NCI-H2196 (cell line): ENCODE data around the gene CCDC92B.

Experiments used
- DNase-seq: peaks from one replicate; lab custom pipeline; 2025; ENCODE audit not compliant: unreplicated experiment; lab: John Stamatoyannopoulos, UW

CCDC92B gene

DNA sequence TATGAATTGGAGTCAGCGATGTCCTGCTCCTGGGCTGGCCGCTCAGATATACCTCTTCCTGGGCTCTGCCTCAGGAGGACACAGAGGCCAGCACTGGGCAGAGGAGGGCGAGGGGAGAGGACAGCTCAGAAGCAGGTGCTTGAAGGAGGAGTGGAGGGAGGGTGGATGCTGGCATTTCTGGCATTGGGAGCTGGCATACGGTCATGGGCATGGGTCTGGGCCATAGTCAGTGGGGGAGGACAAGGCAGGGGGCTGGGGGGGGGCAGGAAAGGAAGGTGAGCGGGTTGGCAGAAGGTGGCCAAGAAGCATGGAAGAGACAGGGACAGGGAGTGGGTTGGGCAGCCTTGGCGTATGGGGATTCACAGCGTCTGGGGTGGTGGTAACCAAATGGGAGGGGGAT is 30.1 kb upstream of the CCDC92B start:
- no peak for DNase-seq

GRCh38 chr17:2778489-2778888 is 29.0 kb upstream of the CCDC92B start:
- DNase-seq: no peak

DNA sequence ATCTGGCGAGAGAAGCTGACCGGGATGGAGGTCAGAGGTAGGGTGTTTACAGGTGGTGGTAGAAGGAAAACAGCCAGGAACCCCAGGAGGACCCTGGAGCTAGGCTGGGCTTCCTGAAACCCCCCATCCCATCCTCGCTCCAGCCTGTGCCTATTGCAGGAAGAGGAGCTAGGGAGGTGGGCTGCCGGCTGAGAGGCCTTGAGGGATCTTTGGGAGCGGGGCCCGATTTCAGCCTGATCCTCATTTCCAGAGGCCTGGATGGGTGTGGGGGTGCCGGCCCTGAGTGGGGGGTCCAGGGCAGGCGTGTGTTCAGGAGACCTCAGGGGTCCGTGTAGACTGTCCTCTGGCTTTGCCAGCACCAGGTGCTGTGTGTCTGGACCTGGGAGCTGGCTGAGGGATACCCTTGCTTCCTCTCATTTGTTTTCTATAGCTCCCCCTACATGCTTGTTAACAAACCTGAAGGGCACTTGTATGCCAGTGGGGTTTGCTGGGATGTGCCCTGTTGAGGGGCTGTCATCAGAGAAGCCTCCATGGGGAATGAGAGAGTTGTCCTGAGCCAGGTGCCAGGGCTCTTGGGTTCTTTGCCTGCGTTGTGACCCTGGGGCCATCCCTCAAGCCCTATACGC is 27.9 kb upstream of the CCDC92B start:
- no peak for DNase-seq

DNA sequence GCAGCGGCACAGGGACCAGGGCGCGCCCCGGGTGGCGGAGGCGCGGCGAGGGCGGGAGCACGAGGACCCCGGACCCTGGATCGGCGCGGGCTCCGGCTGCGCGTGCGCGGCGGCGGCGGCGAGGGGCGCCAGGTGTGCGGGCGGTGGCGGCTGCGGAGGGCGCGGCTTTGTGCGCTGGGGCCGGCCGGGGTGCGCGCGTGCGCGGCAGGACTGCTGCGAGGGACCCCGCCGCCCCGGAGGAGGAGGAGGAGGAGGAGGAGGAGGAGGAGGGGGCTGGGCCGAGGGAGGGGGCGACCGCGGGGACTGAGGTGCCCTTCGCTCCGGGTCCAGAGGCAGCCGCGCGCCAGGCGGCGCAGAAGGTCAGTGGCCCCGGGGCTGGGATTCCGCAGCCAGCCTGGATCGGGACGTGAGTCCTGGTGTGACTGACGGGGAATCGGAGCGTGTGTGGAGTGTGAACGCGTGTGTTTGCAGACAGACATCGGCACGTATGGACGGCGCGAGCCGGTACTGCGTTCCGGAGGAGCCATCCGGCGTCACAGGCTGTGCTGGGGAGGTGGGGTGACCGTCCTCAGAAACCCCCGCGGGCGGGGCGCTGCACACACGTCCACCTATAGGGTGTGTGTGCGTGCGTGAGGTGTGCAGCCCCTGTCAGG is 27.3 kb upstream of the CCDC92B start:
- DNase-seq: peak; percentile 19

DNA sequence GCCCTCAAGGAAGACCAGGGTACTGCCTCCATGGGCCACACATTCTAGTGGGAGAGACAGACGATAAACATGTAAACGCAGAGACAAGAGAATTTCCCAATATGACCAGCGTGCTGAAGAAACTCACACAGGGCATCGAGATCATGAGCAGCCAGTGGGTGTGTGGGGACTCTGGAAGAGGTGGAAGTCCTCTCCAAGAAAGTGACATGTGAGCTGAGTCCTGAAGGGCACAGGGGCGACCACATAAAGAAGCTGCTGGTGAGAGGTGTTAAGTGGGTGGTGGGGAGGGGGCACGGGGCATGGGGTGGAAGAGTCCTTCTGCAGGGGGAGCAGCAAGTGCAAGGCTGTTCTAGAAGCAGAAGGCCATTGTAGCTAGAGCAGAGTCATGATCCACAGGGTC is 25.8 kb upstream of the CCDC92B start:
- DNase-seq: no peak

- no peak for DNase-seq
Observed at GRCh38 chr17:2770129-2770528, 20.7 kb upstream of the CCDC92B start.

- no peak for DNase-seq
Observed at GRCh38 chr17:2758870-2759269, 9.4 kb upstream of the CCDC92B start.

- DNase-seq: no peak
Observed at GRCh38 chr17:2755891-2756724, 6.7 kb upstream of the CCDC92B start.

DNA sequence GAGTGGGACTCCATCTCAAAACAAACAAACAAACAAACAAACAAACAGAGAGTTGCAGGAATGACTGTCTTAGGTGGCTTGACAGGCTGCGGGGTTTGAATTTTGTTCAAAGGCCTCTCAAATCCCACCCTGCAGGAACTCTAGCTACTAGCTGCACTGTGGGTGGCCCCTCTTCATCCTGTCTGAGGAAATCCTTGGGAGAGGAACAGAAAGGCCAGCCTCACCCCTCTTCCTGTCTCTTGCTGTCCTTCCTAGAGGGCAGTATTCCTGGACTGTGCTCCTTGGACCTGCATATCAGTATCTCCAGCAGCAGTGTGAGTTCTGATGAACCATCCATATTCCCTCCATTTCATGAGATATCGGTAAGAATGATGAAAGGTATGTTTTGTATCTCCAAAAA is 2.0 kb upstream of the CCDC92B start:
- DNase-seq: no peak

- DNase-seq: no peak
Observed at GRCh38 chr17:2750721-2751120, 1.3 kb upstream of the CCDC92B start.

GRCh38 chr17:2749784-2750181 is 331 bp upstream of the CCDC92B start:
- peak; percentile 56 for DNase-seq

- DNase-seq: no peak
Observed at GRCh38 chr17:2745317-2746037, 4.0 kb downstream of the CCDC92B start.

GRCh38 chr17:2737693-2738092 is 11.8 kb downstream of the CCDC92B start:
- DNase-seq: no peak

- DNase-seq: no peak
Observed at GRCh38 chr17:2736956-2737355, 12.5 kb downstream of the CCDC92B start.

- DNase-seq: no peak
Observed at GRCh38 chr17:2735896-2736295, 13.6 kb downstream of the CCDC92B start.

DNA sequence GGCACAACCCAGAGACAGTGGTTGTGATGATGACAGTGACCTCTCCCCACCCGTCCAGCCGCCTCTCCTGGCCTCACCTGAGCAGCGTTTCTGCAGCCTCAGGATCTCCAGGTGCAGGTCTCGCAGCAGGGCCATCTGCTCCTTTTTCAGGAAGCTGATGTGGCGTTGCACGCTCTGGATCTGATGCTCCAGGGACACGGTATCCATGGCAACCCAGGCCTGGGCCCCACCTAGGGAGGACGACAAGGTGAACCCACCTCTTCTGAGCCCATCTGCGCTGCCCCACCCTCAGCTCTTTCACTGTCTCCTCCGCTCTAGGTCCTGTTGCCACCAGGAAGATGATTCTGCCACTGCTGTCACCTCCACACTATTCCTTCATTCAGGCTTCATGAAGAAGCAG is 14.5 kb downstream of the CCDC92B start:
- no peak for DNase-seq

DNA sequence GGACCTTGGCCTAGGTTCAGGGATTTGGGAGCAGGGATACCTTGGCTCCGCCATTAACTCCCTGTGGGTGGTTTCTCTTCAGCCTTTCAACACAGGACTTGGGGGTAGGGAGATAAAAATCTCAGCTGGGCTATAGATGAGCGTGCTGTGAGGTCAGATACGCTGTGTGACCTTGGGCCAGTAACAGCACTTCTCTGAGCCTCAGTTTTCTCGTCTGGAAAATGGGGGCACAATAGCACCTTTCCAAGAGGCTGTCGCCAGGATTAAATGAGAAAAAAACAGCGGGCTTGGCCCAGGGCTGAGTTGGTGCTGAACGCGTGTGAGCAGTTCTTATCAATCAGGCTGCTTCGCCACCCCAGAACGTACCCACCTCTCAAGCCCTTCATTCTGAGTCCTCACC is 17.6 kb downstream of the CCDC92B start:
- no peak for DNase-seq

DNA sequence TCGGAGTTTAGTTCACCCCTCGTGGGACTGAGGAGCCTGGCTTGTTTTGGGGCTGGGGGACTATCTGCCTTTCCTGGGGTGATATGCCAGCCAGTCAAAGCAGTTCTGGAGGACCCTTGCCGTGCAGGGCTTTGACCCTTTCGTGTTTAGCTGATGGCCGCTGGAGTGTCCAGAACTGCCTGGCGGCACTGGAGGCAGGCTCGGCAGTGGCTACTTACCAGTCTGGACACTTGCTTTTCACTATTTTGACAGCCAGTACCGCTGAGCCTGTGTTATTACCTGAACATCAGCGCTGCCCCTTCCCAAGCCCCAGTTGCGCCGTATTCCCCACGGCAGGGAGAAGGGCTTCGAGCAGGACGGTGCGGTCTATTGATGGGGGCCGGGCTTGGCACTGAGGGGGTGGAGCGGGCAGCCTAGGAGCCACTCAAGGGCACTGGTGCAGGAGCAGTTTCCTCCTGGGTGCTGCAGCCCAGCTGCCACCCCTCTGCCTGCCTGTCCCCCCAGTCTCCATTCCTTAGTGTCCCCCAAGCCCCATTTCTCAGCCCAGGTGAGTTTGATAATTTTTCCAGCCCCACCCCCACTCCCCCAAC is 18.6 kb downstream of the CCDC92B start:
- no peak for DNase-seq

DNA sequence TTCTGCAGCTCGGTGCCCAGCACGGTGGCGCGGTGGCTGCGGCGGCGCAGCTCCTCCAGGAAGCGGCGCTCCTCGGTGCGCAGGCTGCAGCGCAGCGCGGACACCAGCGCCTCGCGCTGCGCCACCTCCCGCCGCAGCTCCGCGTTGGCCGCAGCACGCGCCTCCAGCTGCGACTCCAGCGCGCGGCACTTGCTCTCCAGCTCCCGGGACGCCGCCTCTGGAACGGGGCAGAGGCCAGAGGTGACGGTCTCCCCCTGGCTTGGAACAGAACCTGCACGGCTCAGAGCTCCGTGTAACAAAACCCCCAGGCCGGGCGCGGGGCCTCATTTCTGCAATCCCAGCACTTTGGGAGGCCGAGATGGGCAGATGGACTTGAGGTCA is 24.7 kb downstream of the CCDC92B start:
- no peak for DNase-seq

DNA sequence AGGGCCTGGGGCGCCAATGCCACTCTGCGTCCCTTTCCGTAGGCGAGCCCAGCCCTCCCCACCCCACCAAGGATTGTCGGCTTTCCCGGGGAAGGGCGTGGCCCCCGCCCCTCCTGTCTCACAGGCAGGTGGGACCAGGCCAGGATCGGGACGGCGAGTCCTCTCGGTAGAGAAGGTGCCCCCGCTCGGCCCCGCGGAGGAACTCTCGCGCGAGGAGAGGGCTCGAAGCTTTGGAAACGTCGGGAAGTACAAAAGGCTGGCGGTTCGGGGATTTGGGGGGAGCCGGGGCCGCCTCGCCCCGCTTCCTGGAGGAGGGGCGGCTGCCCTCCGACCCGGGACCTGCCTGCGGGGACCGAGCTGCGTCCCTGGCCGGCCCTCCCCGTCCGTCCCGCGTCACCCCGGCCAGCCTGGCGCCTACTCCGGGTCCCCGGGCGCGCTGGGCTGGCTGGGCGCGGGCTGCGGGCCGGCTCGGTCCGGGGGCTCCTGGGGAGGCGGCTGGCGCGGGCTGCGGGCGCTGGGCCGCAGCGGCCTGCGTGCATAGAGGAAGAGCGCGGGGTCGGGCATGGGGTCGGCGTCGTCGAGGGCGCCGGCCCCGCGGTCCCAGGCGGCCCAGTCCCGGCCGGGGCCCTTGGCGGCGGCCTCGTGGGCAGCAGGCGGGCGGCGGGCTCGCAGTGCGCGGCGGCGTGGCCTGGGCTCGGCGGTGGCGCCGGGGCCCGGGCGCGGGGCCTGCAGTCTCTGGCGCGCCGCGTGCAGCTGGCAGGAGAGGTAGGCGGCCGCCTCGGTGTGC is 25.3 kb downstream of the CCDC92B start:
- DNase-seq: no peak
